GM18867 (cell line): ENCODE results near the gene RBBP4.

Experiments used
- ATAC-seq: cut with Tn5 transposase; IDR thresholded peaks from one replicate; pipeline ENCODE4 v1.9.1; 2021; ENCODE audit warnings: mild to moderate bottlenecking, moderate library complexity; ENCODE audit not compliant: unreplicated experiment

RBBP4 gene

DNA sequence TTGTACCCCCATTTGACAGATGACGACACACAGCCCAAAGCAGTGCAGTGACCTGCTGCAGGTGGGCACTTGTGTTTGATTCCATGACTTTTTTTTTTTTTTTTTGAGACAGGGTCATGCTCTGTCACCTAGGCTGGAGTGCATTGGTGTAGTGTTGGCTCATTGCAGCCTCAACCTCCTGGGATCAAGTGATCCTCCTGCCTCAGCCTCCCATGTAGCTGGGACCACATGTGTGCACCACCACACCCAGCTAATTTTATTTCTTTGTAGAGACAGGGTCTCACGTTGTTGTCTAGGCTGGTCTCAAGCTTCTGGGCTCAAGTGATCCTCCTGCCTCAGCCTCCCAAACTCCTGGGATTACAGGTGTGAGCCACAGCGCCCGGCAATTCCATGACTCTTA, 66.5 kb downstream of the RBBP4 start:
- ATAC-seq, result no peak

DNA sequence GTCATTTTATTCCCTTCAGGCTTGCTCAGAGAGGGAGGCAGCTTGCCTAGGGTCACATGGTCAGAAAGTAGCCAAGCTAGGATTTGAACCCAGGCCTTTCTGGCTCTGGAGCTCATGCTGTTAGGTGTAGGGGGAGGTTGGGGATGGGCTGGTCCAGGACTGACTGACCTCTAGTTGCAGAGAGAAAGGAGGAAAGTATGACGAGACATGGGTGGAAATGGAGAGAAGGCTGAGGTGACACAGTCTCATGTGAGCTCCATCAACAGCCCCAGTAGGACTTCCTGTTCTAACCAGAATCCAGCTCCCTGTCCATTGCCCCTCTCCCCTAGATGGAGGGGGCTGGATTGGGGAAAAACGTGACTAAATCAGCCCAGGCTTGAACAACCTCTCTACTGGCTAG, 67.0 kb downstream of the RBBP4 start:
- no peak for ATAC-seq

DNA sequence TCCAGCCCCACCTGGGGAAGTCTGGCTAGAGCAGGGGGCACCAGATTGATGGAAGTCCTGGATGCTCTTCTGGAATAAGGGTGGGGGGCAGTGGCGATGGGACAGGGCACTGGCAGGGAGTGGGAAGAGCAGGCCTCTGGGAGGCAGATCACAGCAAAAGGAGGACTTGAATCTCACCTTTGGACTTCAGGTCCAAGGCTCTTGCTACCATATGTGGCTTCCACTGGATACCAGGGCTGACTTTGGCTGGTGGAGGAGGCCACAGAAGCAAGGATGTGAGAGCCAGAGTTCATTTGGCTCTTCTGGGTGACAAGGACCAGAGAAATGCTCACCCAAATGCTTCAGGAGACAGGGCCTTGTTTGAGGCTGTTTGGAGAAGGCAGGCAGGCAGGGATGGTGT, 67.5 kb downstream of the RBBP4 start:
- no peak for ATAC-seq

DNA sequence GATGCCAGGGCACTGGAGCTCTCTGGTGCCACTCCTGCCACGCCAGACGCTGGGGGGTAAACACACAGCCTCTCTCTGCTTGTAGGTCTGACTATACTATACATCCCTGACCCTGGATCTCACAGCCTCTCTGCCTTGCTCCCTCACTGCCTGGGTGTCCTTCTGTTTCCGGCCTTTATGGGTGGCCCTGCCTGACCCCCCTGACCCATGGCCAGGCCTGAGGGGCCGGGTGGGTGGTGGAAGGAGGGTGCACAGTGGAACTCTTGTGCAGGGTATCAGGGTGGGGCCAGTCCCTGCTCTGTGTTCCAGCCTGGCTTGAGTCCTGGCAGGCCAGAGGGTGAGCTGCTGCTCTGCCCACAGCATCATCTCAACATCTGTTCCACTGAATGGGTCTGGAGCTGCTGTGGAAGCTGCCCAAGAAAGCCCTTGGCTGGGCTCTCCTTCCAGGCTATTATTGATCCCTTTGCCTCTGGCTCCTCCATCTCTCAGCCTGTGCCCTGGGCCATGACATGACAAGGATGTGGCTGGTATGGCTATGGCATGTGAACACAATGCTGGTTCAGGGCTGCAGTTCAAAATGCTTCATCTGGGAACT, 68.8 kb downstream of the RBBP4 start:
- no peak for ATAC-seq

DNA sequence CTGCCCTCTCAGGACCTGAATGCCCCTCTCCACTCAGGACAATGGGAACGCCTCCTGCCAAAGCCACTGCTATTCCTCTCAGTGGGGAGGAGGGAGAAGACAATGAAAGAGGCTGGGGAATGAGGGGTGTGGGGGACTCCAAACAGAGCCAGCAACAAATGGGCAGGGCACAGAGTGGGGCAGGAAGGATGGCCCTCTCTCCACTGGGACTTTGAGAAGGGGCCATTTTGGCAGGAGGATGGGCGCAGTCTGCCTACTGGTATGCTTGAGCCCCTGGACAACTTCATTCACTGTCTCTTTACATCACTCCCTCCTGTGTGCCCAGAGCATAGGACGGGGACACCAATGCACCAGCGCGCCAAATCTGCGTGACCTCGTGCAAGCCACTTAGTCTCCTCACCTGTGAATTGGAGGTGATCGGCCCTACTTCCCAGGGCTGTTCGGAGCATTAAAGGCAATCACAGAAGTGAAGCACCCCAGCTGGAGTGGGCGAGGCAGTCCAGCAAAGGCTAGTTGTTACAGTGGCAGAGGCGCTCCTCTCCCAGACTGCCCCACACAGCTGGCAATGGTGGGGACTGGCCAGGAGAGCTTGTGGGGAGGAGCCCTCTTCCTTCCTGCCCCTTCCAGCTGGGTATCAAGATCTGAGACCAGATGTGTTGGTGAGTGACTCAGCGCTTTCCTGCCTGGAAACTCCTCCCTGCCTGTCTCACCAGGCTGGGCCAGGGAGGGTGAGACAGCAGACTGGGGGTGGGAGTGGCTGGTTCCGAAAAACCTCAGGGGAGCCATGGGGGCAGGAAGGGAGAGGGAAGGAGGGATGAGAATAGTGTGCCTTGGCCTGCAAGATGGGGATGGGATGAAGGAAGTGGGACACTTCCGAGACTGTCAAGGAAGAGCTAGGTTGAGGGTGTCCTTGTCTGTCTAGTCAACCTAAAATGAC, 73.9 kb downstream of the RBBP4 start:
- no peak for ATAC-seq

DNA sequence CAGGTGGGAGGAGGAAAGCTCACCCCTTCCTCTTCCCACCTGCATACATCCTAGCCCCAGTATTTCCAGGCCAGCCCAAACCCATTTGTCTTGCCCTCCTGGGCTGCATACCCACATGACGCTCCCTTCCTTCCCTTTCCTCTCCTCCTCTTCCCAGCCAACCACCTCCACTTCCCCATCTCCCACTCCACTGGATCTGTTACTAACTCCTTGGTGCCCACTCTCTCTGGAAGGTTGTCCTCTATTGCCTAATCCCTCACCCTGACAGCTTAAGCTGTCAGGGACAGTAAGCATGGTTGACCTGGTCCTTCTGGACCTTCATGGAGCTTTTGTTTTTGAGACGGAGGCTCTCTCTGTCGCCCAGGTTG, 74.6 kb downstream of the RBBP4 start:
- no peak for ATAC-seq

DNA sequence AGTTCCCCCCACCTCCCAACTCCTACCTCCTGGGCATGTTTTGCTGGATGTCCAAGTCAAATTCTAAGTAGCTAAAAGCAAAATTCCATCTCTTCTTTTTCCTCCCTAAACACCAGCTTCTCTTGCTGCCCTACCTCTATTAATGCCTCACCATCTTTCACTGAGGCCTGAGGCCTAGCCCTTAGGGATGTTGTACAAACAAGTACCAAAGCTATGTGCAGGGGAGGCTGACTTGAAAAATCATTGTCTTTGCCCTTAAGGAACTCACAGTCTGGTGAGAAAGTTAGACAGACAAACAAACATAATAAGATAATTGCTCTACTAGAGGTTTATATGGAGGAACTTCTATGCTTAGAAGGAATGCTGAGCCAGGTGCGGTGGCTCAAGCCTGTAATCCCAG, 76.9 kb downstream of the RBBP4 start:
- ATAC-seq, result no peak

DNA sequence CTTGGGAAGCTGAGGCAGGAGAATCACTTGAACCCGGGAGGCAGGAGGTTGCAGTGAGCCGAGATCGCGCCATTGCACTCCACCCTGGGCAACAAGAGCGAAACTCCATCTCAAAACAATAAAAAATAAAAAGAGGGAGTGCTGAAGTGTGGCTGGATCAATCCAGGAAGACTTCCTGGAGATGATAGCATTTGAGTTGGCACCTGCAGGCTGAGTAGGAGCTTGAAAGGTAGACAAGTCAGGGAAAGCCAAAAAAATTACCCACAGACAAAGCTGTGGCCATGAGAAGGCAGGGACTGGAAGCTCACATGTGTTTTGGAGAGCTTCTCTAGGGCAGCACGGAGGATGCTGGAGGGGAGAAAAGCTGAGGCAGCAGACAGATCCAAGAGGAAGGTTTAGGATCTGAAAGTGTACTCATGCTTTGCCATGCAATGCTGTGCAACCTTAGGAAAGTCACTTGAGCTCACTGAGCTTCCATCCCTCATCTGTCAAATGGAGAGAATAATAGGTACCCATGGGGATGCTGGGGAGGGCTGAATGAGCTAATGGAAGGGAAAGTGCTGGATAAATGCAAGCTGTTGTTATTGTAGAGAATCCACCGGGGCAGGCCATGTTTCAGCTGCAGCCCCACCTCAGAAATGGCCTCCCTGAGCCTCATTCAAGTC, 77.5 kb downstream of the RBBP4 start:
- no peak for ATAC-seq

DNA sequence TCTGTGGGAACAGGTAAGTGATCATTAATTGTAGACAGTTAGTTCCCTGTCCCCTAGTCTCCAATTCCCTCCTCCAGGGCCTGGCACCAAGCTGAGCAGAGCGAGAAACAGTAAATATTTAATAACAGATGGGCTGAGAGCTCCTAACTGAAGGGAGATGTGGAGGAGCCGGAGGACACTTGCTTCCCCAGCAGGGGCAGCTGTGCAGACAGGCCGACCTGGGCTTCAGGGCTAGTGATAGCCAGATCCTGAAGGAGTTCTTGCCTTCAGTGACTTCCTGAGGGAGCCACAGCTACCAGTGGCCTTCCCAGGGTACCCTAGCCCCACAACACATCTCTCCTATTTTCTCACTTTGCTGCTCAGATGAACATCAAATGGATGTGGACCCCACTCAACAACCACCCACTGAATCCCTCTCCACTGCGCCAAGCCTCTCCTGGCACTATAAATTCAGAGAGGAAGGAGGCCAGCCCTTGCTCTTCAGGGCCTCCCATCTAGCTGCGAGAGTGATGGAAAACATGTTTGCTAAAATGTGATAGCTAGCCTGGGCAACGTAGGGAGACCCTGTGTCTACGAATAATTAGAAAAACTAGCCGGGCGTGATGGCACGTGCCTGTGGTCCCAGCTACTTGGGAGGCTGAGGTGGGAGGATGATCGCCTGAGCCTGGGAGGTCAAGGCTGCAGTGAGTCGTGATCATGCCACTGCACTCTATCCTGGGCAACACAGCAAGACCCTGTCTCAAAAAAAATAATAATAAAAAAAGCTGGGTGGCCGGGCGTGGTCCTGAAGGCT, 78.4 kb downstream of the RBBP4 start:
- no peak for ATAC-seq

DNA sequence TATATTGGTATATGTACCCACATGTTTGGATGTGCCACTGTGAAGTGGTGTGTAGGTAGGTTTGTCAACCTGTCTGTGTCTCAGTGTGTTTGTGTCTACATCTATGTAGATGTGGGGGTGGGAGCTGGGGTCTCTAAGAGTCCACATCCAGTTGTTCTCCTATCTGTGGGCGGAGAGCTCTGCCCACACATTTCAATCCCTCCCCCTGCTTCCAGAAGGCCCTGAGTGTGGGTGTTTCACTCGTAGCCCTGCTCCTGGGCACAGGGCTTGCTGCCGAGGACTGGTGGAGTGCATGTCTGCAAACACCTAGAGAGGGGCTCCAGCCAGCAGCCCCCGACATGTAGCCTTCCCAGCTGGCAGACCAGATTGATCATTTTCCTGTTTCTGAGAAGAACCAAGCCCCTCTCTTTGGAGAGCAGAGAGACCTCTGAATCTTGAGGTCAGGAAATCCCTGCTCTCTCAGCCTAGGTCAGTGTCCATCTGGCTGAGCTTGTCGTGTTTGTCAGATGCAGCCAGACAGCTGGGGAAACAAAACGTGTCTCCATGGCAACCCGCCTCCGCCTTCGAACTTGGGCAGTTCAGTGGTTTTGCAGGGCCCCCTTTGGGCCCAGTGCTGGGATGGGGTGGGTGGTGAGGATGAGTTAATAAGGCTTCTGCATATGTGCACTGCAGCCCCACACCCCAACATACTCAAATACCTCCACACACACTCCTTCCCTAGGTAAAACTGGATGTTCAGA, 82.7 kb downstream of the RBBP4 start:
- ATAC-seq, result no peak
